GM20431 (cell line): ENCODE data around the gene SH3BP4.
"Not testable (repeated sequence)": the region's sequence is repeated elsewhere in the genome, so short reads cannot be mapped to it uniquely, and the experiment has no call there.

Experiments
- in situ Hi-C: fragments of 300-500 bp; cut with MseI, MboI; formaldehyde crosslinking; loops from one replicate; pipeline ENCODE4 v1.15.0; 2020; ENCODE audit warnings: low sequenced_read_pairs; ENCODE audit not compliant: unreplicated experiment

SH3BP4 gene

DNA sequence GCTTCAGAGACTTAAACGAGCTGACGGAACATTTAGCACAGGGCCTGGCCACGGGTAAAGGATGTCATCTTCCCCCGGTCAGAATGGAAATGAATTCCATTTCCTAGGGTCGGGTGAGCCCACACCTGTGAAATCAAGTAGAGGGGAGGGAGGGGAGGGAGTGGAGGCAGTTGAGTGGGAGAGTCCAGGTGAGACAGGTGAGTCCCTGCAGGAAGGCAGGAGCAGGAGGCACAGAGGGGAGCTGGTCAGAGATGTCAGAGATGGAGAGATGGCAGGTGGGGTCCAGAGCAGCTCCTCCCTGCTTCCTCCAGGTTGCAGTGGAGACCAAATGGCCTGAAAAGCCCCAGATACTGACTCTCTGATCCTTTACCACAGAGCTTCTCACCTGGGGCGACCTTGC lies 55.2 kb downstream of the SH3BP4 start:
- in situ Hi-C loops: no loop called here

- in situ Hi-C loops: no loop called here
These were observed 56.0 kb downstream of the SH3BP4 start for GRCh38 chr2:235007664-235008457.

DNA sequence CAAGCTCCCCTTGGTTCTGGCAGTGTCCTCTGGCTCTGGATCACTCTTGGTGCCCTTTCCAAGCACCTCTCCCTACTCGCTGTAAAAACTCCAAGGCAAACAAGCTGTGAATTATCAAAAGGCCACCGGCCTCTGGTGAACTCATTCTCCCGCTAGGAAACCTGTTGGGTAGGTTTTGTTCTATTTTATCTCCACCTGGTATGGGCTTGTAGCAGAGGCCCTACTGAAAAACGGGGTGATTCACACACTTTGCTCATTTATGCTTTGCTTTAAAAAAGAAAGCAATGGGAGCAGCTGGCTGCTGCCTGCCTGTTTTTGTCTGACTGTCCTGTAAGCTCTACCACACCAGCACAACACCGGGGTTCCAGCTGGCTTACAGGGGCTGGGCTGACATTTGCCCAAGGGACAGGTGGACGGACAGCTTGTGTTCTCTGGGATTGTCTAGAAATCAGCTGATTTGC lies 56.8 kb downstream of the SH3BP4 start:
- in situ Hi-C loops: no loop called here

DNA sequence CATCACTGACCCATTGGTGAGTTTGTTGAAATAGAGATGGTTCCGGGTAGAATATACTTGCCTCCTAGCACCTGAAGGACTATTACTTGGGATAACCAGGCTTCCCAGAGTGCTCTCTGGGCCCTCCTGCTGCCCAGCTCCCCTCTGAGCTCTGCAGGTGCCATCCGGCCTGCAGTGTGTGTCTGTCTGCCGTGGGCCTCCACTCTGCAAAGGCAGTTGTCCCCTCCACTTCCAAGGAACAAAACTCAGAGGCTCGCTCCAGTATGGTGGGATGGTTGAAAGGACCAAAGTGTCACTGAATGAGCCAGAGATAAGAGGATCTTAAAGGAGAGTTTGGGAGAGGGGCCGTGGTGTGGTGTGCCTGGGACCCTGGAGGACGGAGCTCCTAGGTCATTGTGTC lies 57.3 kb downstream of the SH3BP4 start:
- in situ Hi-C loops: no loop called here

DNA sequence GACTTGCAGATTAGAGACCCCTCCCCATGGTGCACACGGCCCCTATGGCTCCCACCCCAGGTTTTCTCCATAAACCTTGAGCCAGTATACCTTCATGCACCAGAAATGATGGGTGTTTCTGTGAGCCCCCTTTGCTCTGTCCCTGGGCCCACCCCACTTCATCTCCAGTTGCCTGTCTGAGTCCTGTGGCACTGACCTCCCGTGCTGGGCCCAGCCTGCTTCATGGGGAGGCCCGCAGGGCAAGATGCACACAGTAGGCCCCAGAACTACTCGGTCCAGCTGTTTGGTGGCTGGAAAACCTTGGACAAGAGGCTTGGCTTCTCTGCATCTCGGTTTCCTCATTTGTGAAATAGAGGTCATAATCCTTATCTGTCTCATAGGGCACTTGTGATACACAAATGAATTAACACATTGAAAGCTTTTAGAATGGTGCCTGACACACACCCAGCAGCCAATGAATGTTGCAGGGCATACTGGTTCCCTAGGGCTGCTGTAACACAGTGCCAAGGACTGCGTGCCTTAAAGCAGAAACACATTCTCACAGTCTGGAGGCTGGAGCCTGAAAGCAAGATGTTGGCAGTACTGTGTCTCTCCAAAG lies 58.4 kb downstream of the SH3BP4 start:
- in situ Hi-C loops: no loop called here

- in situ Hi-C loops: no loop called here
These were observed 59.8 kb downstream of the SH3BP4 start for GRCh38 chr2:235011607-235011928.

DNA sequence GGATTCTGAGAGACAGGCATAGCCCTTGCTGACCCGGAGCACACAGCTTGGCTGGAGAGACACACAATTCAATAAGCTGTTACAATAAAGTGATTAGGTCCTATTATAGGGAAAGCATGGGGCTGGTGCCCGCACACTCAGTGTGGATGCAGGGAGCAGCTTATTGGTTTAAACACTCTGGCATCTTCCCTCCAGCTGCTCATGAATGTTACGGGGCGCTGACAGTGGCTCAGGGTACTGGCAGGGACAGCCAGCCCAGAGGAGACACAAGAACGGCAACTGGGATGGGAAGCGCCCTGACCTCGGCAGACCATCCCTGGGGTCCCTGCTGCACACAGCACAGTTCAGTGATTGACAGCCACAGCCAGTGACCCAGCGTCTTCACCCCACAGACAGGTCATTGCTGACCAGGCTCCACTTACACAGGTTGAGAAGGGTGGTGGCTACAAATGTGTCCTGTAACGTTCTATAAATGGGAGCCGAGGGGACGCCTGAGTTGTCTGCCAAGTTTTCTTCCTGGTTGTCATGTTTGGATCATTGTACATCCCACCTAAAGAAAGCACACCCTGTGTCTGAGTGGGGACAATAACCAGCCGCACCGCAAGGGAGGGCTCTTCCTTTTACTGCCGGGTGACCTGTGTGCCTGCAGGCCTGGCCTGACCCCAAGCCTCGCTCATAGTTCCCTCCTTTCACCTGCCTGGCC lies 60.3 kb downstream of the SH3BP4 start:
- in situ Hi-C loops: no loop called here

DNA sequence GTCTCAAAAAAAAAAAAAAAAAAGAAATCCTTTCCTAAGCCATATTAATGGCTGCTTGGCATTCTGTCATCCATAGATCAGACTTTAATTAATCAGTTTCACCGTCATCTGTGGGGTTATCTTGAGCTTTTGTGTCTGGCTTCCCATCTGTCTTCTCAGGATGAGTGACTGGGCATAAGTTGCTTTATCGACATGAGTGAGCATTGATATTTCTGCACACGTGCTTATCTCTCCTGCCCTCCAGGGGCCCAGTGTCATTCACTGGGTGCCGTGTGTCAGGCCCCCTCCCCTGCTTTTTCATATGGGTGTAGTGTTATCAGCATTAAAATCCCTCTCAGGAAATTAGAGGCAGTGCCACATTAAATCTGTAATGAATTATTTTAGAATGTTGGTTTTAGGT lies 65.6 kb downstream of the SH3BP4 start:
- in situ Hi-C loops: no loop called here

- in situ Hi-C loops: no loop called here
These were observed 67.0 kb downstream of the SH3BP4 start for GRCh38 chr2:235018838-235019237.

GRCh38 chr2:235020141-235020540 lies 68.3 kb downstream of the SH3BP4 start:
- in situ Hi-C loops: not testable (repeated sequence)

DNA sequence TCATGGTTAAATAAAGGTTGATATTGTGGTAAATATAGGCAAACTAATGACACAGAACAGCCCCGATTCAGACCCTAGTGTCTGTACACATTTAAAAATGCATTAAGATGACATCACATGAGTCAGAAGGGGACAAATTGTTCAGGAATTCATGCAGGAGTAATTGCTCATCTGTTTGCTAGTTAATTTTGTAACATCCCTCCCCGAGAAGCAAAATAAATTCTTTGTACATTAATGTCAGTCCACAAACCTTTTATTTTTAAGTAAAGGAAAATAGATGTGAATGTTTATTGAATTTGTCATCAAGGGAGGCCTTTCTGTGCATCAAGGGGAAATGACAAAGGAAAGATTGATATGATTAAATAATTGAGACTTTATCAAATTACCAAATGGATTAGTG lies 69.9 kb downstream of the SH3BP4 start:
- in situ Hi-C loops: no loop called here

- in situ Hi-C loops: no loop called here
These were observed 72.5 kb downstream of the SH3BP4 start for GRCh38 chr2:235024191-235024860.

DNA sequence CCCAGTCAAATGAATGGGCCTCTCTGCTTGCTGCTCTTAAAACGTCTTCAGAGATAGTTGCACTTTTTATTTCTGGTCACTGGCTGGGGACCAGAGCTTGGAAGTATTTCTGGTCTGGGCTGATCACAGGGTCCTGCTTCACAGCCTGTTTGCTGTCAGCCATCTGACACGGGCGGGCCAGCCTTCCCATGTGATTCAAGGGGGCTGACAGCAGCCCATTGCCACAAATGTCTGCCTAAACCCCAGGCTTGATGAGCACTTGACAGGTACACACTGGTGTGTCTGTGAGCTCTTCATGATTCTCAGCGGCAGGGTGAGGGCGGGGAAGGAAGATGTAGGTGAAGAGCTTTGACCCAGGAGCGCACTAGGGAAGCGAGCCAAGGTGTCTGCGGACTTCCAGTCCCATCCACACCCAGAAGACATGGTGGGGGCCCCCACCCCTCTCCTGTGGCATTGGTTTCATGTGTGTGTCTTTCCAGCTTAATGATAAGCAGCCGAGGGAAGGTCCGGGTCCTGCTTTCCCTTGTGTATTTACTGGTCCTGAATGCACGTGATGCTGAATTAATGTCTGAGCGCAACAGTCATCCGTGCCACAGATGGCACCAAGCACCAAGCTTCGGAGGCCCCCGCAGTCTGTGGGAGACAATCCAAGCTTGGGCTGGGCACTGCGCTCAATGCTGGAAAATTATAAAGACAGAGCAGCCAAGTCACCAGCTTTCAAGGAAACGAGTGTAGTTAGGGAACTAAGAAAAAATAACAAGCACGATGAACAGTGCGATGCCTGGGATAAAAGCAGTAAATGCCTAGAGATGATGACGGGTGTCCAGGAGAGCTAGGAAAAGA lies 73.3 kb downstream of the SH3BP4 start:
- in situ Hi-C loops: no loop called here

DNA sequence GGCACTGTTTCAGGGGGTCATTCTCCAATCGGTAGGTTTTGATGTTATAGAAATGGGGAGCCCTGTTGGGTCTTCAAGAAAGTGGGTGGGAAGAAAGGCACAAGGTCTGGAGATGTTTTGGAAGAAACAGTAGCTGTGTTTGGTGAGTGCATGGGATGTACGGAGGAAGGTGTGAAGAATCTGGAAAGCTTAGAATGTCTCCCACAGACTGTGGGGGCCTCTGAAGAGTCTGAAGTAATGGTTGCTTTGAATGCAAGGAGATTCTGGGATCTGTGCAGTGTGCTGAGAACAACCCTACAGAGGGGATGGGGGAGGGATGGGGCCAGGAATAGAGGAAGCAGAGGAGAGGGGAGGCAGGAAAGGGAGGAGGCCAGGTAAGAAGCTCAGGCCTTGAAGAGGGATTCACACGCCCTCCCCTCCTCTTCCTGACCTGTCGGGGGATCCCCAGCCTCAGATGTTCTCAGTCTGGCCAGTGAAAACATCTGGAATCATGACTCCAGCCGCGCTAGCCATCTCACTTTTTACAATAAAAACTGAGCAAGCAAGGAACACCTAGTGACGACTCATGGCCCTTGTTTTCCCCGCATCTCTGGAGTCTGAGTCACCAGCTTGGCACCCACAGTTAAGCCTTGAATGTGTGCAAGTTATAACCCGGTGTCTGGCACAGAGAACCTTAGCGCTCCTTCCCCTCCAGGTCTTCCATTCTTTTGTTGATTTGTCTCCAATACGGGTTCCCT lies 74.2 kb downstream of the SH3BP4 start:
- in situ Hi-C loops: no loop called here

- in situ Hi-C loops: no loop called here
These were observed 75.1 kb downstream of the SH3BP4 start for GRCh38 chr2:235026649-235027557.

DNA sequence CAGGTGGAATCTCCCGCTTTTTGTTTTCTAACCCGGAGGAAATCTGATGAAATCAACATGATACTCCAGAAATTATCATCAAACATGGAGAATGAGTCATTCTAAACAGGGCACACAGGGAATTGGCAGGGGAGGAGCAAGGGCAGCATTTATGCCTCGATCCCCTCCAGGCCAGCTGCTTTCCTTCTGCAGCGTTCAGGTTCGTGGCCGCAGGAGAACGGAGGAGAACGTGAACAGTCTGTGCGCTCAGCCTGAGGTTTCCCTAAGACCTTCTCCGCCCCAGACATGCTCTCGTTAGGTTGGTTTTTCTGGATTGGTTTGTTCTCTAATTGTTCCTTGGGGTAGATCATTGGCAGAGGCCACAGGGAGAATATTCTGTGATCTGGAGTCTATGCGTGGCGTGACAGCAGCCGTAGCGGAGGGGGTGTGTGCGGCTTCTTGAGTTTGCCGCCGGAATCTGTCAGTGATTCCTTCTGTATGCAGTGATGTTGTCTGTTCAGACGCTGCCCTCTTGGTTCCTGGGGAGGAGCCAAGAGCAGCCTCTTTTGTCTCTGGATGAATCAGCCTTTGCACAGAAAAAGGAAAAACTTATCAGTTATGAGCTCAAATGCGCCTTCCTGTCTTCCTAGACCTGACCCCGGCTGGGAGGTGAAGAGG lies 75.9 kb downstream of the SH3BP4 start:
- in situ Hi-C loops: no loop called here

- in situ Hi-C loops: no loop called here
These were observed 76.8 kb downstream of the SH3BP4 start for GRCh38 chr2:235028646-235029045.

- in situ Hi-C loops: no loop called here
These were observed 77.2 kb downstream of the SH3BP4 start for GRCh38 chr2:235029054-235029453.
